Activated CD8-positive, alpha-beta memory T cell treated with anti-CD3 and anti-CD28 coated beads for 36 hours (primary cell): Measurements from ENCODE around the gene CFAP44. TPM values are rescaled to one million over a fixed set of nuclear protein-coding genes. Genes with fewer than 3 reads are reported as not detected.

ENCODE experiments used
- total RNA-seq, 2 experiments: library from RNA; stranded (reverse); gene quantifications; one replicate each; pipeline ENCODE4 v1.2.3, GENCODE V29; 2021

Gene CFAP44
- total RNA-seq, 2 experiments from 2014 or later = 3.9 to 4.1 TPM

Other genes starting within 250 kb of the CFAP44 start
- gene BOC, start 229.9 kb downstream of the CFAP44 start, total RNA-seq = under 1 TPM in 1 of 2 experiments, not detected in 1; 0.42 TPM
- gene SPICE1, start 73.7 kb upstream of the CFAP44 start, total RNA-seq = 10 to 100 TPM; 23.7 to 23.8 TPM
- 10 to 100 TPM; 13.5 to 14.2 TPM for gene SIDT1, start 91.1 kb upstream of the CFAP44 start, total RNA-seq